Activated CD4-positive, alpha-beta memory T cell treated with anti-CD3 and anti-CD28 coated beads, Interleukin-2, amount 10 ng/mL, durations not matched to agents 7 days and 5 days (primary cell): ENCODE measurements around the gene RUNDC1. TPM values are rescaled to one million over a fixed set of nuclear protein-coding genes. Genes with fewer than 3 reads are reported as not detected.

Source experiments
- CTCF ChIA-PET: fragments of 350-600 bp; sonication (Branson Sonifier 250); formaldehyde crosslinking; loops from one replicate; lab custom pipeline; 2021; ENCODE audit warnings: antibody characterized with exemption, inconsistent platforms; lab: Charles Lee
- POLR2A ChIA-PET: fragments of 350-600 bp; sonication (Branson Sonifier 250); formaldehyde crosslinking; loops from one replicate; lab custom pipeline; 2021; ENCODE audit warnings: antibody characterized with exemption; lab: Charles Lee
- DNase-seq: peaks from one replicate; pipeline ENCODE4 v3.0.0-alpha.2; 2020
- H3K27ac Mint-ChIP-seq: one replicate; pipeline ENCODE4 v1.8.0; 2021; ENCODE audit warnings: mild to moderate bottlenecking, mixed read lengths
- H3K27me3 Mint-ChIP-seq: one replicate; pipeline ENCODE4 v1.8.0; 2021; ENCODE audit warnings: mixed read lengths
- H3K36me3 Mint-ChIP-seq: one replicate; pipeline ENCODE4 v1.8.0; 2021; ENCODE audit warnings: low read depth, mixed read lengths
- H3K4me1 Mint-ChIP-seq: one replicate; pipeline ENCODE4 v1.8.0; 2021; ENCODE audit warnings: mixed read lengths
- H3K4me3 Mint-ChIP-seq: one replicate; pipeline ENCODE4 v1.8.0; 2021; ENCODE audit warnings: mild to moderate bottlenecking, mixed read lengths
- H3K9me3 Mint-ChIP-seq: one replicate; pipeline ENCODE4 v1.8.0; 2021; ENCODE audit warnings: mixed read lengths
- total RNA-seq, 2 experiments: library from RNA; stranded (reverse); gene quantifications; one replicate each; pipeline ENCODE4 v1.2.3, GENCODE V29; 2021

Gene RUNDC1
- total RNA-seq, 2 experiments from 2014 or later: 17.1 to 17.3 TPM

DNA sequence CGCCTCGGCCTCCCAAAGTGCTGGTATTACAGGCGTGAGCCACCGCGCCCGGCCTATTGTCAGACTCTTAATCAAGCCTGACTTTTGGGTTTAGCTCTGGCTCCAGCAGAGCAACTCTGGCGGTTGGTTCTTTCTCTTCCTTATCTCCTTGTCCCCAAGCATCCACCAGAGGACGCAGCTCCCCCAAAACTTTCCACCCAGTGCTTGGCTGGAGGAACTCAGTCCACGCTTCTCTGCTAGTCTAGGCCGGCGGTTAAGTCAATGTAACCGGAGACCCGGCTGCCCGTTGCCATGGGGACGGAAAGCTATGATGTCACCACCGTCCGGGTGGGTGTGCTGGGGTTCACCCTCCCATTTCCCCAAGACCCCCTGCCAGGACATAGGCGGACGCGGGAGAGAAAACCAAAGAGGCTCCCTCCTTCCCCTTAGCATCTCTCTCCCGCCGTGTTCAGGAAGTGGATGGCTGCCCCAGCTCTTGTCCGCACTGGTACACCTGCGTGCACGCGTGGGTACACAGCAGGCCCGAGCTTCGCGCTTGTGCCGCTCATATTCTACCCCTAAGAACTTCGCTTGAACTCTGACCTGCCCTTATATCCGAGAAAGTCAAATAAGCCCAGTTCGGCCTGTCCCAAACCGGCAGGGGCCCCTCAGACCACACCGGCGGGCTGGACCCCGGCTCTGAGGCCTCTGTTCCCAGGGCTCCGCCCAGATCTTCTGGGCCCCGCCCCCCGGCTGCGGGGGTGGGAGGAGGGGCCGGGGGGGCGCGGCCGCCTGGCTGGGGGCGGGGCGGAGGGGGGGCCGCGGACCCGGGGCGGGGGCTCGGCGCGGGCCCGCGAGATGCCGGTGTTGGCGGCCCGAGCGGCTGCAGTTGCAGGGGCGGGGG is 44.3 kb downstream of the RUNDC1 start, which contains the start of gene RND2:
TSS of gene RND2 (plus strand) at position 825 of the 883 bp plus-strand sequence. CDS start 117 bp downstream, outside the sequence.
- DNase-seq: peak; percentile 76
- Mint-ChIP-seq H3K4me3 (peak within 1 kb of the TSS; percentile 66), H3K9me3 (no peaks in the 10 kb centered on the region), H3K36me3 (no peaks in the 10 kb centered on the region), H3K4me1 (peaks cover 24% of the 10 kb centered on the region), H3K27ac (peak within 1 kb of the TSS; percentile 4), H3K27me3 (peaks cover 19% of the 10 kb centered on the region)
- POLR2A ChIA-PET: interaction anchor here (0.6 to 2.8 kb wide), 9 partner anchors 10 to 336 kb away, joined by 3 to 22 read pairs (median 4); partner anchors contain the start of genes IFI35, RPL27 and VPS25
- CTCF ChIA-PET: interaction anchor here (0.7 to 1.2 kb wide), 7 partner anchors 16 to 285 kb away, joined by 3 to 5 read pairs (median 3); partner anchors contain the start of gene RPL27

DNA sequence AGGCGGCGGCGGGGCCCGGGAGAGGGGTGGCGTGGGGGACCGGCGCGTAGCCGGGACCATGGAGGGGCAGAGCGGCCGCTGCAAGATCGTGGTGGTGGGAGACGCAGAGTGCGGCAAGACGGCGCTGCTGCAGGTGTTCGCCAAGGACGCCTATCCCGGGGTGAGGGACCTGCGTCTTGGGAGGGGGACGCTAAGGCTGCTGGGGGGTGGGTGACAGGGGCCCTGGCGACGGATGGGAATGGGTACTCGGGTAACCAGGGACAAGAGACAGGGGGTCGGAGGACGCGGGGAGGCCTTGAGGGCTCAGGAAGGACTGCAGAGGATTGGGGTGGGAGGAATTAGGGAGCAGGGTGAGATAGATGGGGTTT is 44.9 kb downstream of the RUNDC1 start:
- ChIA-PET POLR2A (interaction anchor here (1.0 to 2.8 kb wide), 3 partner anchors 27 to 290 kb away, joined by 3 to 22 read pairs (median 10); partner anchors contain the start of gene RPL27), CTCF (no interaction called here)
- H3K27ac Mint-ChIP-seq: no peak overlapping the region

DNA sequence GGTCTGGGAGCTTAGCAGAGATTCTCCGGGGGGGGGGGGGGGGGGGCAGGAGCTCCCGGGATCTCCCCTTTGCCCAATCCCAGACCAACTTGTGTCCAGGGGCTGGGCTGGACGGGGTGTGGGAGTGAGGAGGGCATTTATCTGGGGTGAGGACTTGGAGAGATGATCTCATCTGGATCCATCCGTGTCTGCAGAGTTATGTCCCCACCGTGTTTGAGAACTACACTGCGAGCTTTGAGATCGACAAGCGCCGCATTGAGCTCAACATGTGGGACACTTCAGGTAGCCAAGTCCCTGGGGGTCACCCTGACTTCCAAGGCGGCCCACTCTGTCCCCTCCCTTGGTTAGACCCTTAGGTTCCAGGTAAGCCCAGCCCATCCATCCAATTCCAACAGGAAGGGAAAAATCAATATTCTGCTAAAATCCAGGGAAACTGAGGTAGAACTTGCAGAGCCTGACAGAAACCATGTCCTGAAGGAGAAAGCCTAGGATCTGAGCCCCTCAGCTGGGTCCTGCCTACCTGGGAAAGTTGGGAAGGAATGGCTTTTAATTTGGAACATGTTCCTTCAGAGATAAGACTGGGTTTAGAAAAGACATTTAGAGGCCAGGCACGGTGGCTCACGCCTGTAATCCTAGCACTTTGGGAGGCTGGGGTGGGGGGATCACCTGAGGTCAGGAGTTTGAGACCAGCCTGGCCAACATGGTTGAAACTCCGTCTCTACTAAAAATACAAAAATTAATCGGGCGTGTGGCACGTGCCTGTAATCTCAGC is 45.6 kb downstream of the RUNDC1 start:
- CTCF ChIA-PET: no interaction called here
- no peak for DNase-seq
- Mint-ChIP-seq H3K27me3 (peaks cover 19% of the 10 kb centered on the region), H3K27ac (no peak overlapping the region), H3K36me3 (no peaks in the 10 kb centered on the region), H3K4me1 (peaks cover 18% of the 10 kb centered on the region), H3K9me3 (no peaks in the 10 kb centered on the region), H3K4me3 (no peak overlapping the region)
- POLR2A ChIA-PET: interaction anchor here (2.0 to 2.8 kb wide), 2 partner anchors 27 to 28 kb away, joined by 7 to 22 read pairs; partner anchors contain the start of gene RPL27

More for the DNA sequence above, 44.9 kb downstream of the RUNDC1 start:
- DNase-seq: no peak
- peak overlapping the region; percentile 48 for H3K4me3 Mint-ChIP-seq
- no peaks in the 10 kb centered on the region for H3K36me3 Mint-ChIP-seq
- H3K4me1 Mint-ChIP-seq: peaks cover 21% of the 10 kb centered on the region
- H3K9me3 Mint-ChIP-seq: no peaks in the 10 kb centered on the region
- H3K27me3 Mint-ChIP-seq: peaks cover 19% of the 10 kb centered on the region

DNA sequence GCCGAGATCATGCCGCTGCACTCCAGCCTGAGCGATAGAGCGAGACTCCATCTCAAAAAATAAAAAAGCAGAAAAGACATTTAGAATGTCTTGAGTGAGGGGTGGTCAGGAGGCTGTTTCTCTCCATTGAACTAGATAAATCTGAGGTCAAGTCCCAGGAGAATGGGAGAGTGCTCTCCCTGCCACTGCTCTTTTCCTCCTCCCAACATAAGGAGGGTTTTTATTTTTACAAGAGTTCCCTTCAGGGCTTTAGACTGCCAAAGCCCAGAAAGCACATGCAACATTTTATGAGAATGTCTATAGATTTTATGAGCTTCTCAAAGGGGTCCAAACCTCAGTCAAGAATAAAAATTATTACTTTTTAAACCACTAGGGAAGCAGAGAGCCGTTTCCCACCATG is 46.2 kb downstream of the RUNDC1 start:
- DNase-seq: no peak
- H3K4me1 Mint-ChIP-seq: peaks cover 16% of the 10 kb centered on the region
- CTCF ChIA-PET: no interaction called here
- no peak overlapping the region for H3K4me3 Mint-ChIP-seq
- POLR2A ChIA-PET: interaction anchor here (2.0 kb wide), 1 partner anchor 28 kb away, joined by 7 read pairs; no protein-coding TSS in a partner anchor
- H3K36me3 Mint-ChIP-seq: no peaks in the 10 kb centered on the region
- no peak overlapping the region for H3K27ac Mint-ChIP-seq
- H3K9me3 Mint-ChIP-seq: no peaks in the 10 kb centered on the region
- peaks cover 19% of the 10 kb centered on the region for H3K27me3 Mint-ChIP-seq

DNA sequence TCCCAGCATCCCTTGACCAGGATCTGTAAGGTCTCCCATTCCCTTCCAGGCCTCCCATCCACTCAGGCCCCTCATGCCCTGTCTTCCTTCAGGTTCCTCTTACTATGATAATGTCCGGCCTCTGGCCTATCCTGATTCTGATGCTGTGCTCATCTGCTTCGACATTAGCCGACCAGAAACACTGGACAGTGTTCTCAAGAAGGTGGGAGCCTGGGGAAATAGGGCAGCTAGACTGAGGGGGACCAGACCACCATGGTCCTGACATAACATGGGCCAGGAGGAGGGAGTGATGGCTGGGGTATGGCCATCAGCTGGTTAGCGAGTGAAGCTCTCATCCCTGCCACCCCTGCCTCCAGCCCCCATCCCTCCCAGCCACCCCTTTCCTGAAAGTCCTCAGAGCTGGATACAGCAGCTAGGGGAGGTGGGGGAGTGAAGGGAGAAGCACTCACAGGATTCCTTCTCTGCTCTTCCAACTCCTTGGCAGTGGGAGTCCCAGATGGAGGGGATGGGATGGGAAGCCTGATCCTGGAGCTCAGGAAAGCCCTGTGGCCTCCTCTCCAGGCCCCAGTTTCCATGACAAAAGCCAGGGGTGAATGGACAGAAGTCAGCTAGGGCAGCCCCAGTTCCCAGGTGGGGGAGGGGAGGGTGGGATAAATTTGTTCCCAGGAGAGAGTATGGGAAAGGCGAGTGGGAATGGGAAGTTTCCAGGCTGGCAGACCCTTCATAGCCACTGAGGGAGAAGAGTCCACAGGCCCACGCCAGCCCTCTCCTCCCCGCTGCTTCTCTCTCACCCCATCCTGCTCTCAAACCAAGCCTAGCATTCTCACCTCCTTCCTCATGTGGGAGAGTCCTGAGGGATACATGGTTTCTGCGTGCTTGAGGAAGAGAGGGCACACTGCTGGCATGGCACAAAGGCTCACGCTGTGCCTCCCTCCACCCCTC is 47.0 kb downstream of the RUNDC1 start:
- Mint-ChIP-seq H3K27ac (no peak overlapping the region), H3K4me1 (peaks cover 14% of the 10 kb centered on the region), H3K9me3 (no peaks in the 10 kb centered on the region), H3K36me3 (no peaks in the 10 kb centered on the region), H3K27me3 (peaks cover 18% of the 10 kb centered on the region), H3K4me3 (no peak overlapping the region)
- DNase-seq: no peak
- POLR2A ChIA-PET: interaction anchor here (1.3 to 2.0 kb wide), 2 partner anchors 21 to 28 kb away, joined by 3 to 7 read pairs; partner anchors contain the start of gene IFI35
- CTCF ChIA-PET: interaction anchor here (0.6 kb wide), 1 partner anchor 19 kb away, joined by 5 read pairs; no protein-coding TSS in a partner anchor

DNA sequence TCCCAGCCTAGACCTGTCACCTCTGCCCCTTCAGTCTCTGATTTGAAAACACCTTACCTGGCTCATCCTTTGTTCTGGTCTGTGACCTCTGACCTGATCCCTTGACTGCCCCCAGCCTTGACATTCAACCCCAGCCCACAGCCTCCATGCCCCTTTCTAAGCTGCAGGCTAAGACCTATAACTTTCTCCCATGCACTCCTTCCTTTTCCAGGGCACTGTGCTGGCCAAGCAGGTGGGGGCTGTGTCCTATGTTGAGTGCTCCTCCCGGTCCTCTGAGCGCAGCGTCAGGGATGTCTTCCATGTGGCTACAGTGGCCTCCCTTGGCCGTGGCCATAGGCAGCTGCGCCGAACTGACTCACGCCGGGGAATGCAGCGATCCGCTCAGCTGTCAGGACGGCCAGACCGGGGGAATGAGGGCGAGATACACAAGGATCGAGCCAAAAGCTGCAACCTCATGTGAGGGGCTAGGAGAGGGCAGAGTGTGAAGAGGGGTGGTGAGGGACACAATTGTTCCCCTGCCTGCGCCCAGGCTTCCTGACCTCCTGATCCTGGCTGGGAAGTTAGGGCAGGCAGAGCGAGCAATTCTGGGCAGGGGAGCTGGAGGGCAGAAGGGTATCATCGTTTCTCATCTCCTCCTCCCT is 48.0 kb downstream of the RUNDC1 start:
- no peak overlapping the region for H3K27ac Mint-ChIP-seq
- H3K4me3 Mint-ChIP-seq: no peak overlapping the region
- POLR2A ChIA-PET: interaction anchor here (1.2 to 2.0 kb wide), 3 partner anchors 21 to 288 kb away, joined by 3 to 7 read pairs (median 3); partner anchors contain the start of gene IFI35
- peaks cover 14% of the 10 kb centered on the region for H3K4me1 Mint-ChIP-seq
- no peaks in the 10 kb centered on the region for H3K9me3 Mint-ChIP-seq
- CTCF ChIA-PET: interaction anchor here (0.8 kb wide), 1 partner anchor 9 kb away, joined by 3 read pairs; no protein-coding TSS in a partner anchor
- no peak for DNase-seq
- H3K36me3 Mint-ChIP-seq: no peaks in the 10 kb centered on the region
- peaks cover 18% of the 10 kb centered on the region for H3K27me3 Mint-ChIP-seq

DNA sequence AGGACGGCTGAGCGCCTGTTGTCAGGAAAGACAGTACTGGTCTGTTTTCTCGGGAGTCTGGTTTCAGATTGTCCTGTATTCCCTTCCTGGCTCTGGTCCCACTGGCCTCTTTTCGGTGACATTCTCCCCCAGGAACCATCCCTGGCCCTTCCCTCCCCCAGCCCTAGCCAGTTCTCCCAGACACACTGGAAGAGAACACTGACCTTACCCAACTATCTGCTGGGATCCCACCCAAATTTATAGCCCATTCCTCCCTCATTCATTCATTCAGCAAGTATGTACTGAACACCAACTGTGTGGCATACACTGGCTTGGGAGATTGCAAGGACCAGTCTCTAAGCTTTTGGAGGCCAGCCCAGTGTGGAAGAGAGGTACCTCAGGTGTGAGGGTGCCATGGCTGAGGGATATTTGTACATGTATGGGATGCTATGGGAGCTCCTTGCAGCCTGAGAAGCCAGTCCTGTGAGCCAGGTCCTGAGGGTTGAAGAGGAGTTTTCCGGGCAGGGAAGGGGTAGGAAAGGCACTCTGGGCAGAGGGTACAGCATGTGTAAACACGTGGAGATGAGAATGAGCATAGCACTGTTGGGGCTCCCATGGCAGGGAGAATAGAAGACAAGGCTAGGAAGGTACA is 49.9 kb downstream of the RUNDC1 start:
- no peak for DNase-seq
- Mint-ChIP-seq H3K27me3 (peaks cover 9% of the 10 kb centered on the region), H3K4me1 (peaks cover 3% of the 10 kb centered on the region), H3K9me3 (no peaks in the 10 kb centered on the region), H3K36me3 (no peaks in the 10 kb centered on the region), H3K4me3 (no peak overlapping the region), H3K27ac (no peak overlapping the region)
- ChIA-PET CTCF (no interaction called here), POLR2A (no interaction called here)

DNA sequence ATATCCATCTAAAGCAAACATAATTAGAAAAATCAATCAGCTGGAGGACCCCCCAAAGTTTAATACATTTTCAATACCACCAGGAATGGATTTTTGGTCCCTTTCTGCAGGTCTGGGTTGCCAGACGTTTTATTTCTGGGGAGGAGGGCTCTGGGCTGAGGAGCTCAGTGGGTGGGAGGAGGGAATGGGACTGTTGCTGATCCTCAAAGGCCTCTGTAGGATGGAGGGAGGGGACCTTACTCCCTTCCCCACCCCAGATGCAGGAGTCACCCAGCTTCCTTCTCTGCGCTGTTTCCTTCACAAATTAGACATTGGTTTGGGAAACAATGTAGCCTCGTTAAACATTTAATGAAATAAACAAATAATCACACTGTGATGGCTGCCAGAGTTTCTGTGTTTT is 51.3 kb downstream of the RUNDC1 start:
- no peaks in the 10 kb centered on the region for H3K36me3 Mint-ChIP-seq

DNA sequence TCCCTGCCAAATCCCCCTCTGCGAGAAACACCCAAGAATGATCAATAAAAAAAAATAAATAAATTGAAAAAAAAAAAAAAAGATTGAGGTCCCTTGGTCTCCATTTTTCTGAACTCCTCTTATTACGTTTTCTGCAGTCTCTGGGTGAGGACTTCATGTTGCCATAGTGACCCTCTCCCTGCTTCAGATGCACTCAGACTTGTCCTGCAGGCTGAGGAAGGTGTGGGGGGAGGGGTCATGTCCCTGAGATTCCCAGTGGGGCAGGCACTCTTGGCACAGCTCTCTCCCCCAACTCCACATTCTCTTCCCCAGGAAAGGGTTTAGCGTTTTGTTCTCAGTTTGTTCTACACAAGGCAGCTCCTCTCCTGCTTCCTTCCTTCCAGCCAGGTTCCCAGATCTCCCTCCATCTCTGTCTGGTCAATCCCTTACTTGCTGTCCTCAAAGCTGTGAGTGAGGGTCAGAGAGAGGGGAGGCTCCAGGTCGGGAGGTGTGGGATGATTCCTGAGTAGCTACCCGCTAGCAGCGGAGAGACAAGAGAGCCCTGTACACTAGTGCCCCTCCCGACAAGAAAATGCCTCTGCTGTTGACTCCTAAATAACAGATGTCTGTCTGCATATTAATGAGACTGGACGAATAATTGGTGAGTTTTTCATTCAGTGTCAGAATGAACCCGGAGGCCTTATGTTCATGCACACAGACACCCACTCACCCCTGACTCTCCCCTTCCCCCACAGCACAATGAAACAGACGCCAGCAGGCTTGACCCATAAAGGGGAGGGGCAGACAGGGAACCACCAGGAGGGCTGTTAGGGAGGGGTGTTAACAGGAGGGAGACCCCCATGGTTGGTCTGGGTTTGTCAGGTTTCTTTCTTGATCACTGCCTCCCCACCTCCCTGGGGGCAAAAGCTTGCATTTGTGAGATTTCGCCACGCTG is 53.9 kb downstream of the RUNDC1 start:
- ChIA-PET CTCF (no interaction called here), POLR2A (no interaction called here)
- no peaks in the 10 kb centered on the region for H3K36me3 Mint-ChIP-seq
- no peak overlapping the region for H3K4me3 Mint-ChIP-seq
- no peaks in the 10 kb centered on the region for H3K9me3 Mint-ChIP-seq
- H3K4me1 Mint-ChIP-seq: no peaks in the 10 kb centered on the region
- no peaks in the 10 kb centered on the region for H3K27me3 Mint-ChIP-seq
- DNase-seq: no peak
- H3K27ac Mint-ChIP-seq: no peak overlapping the region

More for the DNA sequence above, 51.3 kb downstream of the RUNDC1 start:
- Mint-ChIP-seq H3K4me1 (no peaks in the 10 kb centered on the region), H3K4me3 (no peak overlapping the region), H3K27ac (no peak overlapping the region), H3K27me3 (peaks cover 3% of the 10 kb centered on the region), H3K9me3 (no peaks in the 10 kb centered on the region)
- ChIA-PET CTCF (interaction anchor here (0.6 kb wide), 1 partner anchor 36 kb away, joined by 3 read pairs; no protein-coding TSS in a partner anchor), POLR2A (no interaction called here)
- DNase-seq: no peak

DNA sequence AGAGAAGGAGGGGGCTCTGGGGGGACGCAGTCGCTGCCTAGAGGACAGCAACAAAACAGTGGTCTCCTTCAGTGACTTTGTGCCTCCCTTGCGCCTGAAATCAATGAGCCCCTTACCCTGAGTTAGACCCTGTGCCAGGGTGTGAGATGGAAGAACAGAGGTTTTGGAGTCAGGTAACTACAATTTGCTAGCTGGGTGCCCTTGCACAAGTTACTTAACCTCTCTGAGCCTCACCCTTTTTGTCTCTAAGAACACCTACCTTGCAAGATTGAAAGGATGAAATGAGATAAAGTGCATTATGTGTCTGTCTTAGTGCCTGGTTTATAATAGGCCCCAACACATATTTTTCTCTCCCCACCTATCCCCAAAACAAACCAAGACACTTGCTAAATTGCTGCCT is 54.5 kb downstream of the RUNDC1 start:
- H3K9me3 Mint-ChIP-seq: no peaks in the 10 kb centered on the region
- CTCF ChIA-PET: no interaction called here
- no peaks in the 10 kb centered on the region for H3K4me1 Mint-ChIP-seq
- POLR2A ChIA-PET: no interaction called here
- H3K27ac Mint-ChIP-seq: no peak overlapping the region
- H3K4me3 Mint-ChIP-seq: no peak overlapping the region
- H3K27me3 Mint-ChIP-seq: no peaks in the 10 kb centered on the region
- no peaks in the 10 kb centered on the region for H3K36me3 Mint-ChIP-seq
- no peak for DNase-seq
